ENCODE measurements around the gene ACTN1.
"Not testable (repeated sequence)": the region's sequence is repeated elsewhere in the genome, so short reads cannot be mapped to it uniquely, and the experiment has no call there.

The ACTN1 gene

DNA sequence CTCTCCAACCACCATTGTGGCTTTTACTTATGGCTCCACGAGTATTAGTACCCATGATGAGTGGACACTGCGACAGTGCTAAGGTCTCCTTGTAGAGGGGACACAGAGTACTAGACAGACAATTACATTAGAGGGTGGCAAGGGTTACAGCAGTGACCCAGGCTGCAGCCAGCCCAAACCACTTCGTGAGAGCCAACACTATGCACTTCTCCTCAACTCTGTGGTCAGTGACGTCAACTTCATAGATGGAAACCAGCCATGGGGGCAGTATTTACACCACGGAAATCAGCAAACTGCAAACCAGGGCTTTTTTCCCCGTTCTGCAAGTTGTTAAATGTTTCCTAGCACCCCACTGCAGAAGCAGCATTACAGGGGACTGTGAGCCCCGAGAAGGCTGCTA, 124.7 kb downstream of the ACTN1 start:
- Histone ChIP-seq H2BK120ac (ENCODE audit: low read depth, low read length) (no peak overlapping the region), H3K27me3 (ENCODE audit: control insufficient read depth in 1 of 2, insufficient read depth in 1 of 2, low read length in 2 of 2) (no peaks in the 10 kb centered on the region), H2BK12ac (ENCODE audit: low read length in 2 of 2) (no peak overlapping the region), H3K9ac (ENCODE audit: low read length) (no peak overlapping the region), H3K4ac (ENCODE audit: low read depth in 1 of 2, low read length in 2 of 2) (no peak overlapping the region), H3K79me1 (replicated peaks; ENCODE audit: low read length, poor library complexity, severe bottlenecking) (no peaks in the 10 kb centered on the region), H3K23ac (ENCODE audit: low read length in 2 of 2) (no peak overlapping the region), H2AFZ (ENCODE audit: low read depth, low read length) (no peak overlapping the region), H3K4me2 (ENCODE audit: low read length, poor library complexity, severe bottlenecking) (no peak overlapping the region), H3K27ac (ENCODE audit: low read length, poor library complexity, severe bottlenecking) (no peak overlapping the region), H2BK15ac (ENCODE audit: low read depth, poor library complexity, severe bottlenecking) (no peak overlapping the region), H4K91ac (ENCODE audit: low read length) (no peak overlapping the region), H3K36me3 (ENCODE audit: control insufficient read depth in 1 of 2, insufficient read depth in 2 of 2, low read depth in 1 of 2, low read length in 2 of 2) (peaks cover 0 to 13% of the 10 kb centered on the region in 2 experiments), H2AK5ac (ENCODE audit: low read length, severe bottlenecking) (no peak overlapping the region), H3K18ac (ENCODE audit: low read depth in 1 of 2, low read length in 2 of 2) (no peak overlapping the region), H3K4me1 (ENCODE audit: control insufficient read depth, insufficient read depth, low read depth, low read length) (peaks cover 1% of the 10 kb centered on the region), H3K14ac (ENCODE audit: low read length in 2 of 2) (no peak overlapping the region), H3K9me3 (ENCODE audit: control insufficient read depth, low read length) (no peaks in the 10 kb centered on the region), H4K8ac (ENCODE audit: low read length) (no peak overlapping the region), H3K4me3 (ENCODE audit: insufficient read depth in 1 of 2, low read depth in 1 of 2, low read length in 2 of 2) (no peak overlapping the region), H2BK5ac (ENCODE audit: low read depth, low read length, poor library complexity, severe bottlenecking) (no peak overlapping the region)
- no peak for DNase-seq
- 92% methylated on average over 7 of the region's 7 CpGs for WGBS

- Histone ChIP-seq H3K36me3 (ENCODE audit: control insufficient read depth in 1 of 2, insufficient read depth in 2 of 2, low read depth in 1 of 2, low read length in 2 of 2) (peaks cover 0 to 13% of the 10 kb centered on the region in 2 experiments), H3K23ac (ENCODE audit: low read length in 2 of 2) (no peak overlapping the region), H3K9me3 (ENCODE audit: control insufficient read depth, low read length) (no peaks in the 10 kb centered on the region), H3K4ac (ENCODE audit: low read depth in 1 of 2, low read length in 2 of 2) (no peak overlapping the region), H3K79me1 (replicated peaks; ENCODE audit: low read length, poor library complexity, severe bottlenecking) (no peaks in the 10 kb centered on the region), H3K9ac (ENCODE audit: low read length) (no peak overlapping the region), H2BK12ac (ENCODE audit: low read length in 2 of 2) (no peak overlapping the region), H3K27me3 (ENCODE audit: control insufficient read depth in 1 of 2, insufficient read depth in 1 of 2, low read length in 2 of 2) (no peaks in the 10 kb centered on the region), H2BK15ac (ENCODE audit: low read depth, poor library complexity, severe bottlenecking) (no peak overlapping the region), H2AK5ac (ENCODE audit: low read length, severe bottlenecking) (no peak overlapping the region), H2BK120ac (ENCODE audit: low read depth, low read length) (no peak overlapping the region), H3K4me3 (ENCODE audit: insufficient read depth in 1 of 2, low read depth in 1 of 2, low read length in 2 of 2) (no peak overlapping the region), H3K4me2 (ENCODE audit: low read length, poor library complexity, severe bottlenecking) (no peak overlapping the region), H3K18ac (ENCODE audit: low read depth in 1 of 2, low read length in 2 of 2) (no peak overlapping the region), H3K14ac (ENCODE audit: low read length in 2 of 2) (no peak overlapping the region), H3K4me1 (ENCODE audit: control insufficient read depth, insufficient read depth, low read depth, low read length) (peaks cover 3% of the 10 kb centered on the region), H2AFZ (ENCODE audit: low read depth, low read length) (no peak overlapping the region), H4K8ac (ENCODE audit: low read length) (no peak overlapping the region), H3K27ac (ENCODE audit: low read length, poor library complexity, severe bottlenecking) (no peak overlapping the region), H2BK5ac (ENCODE audit: low read depth, low read length, poor library complexity, severe bottlenecking) (no peak overlapping the region), H4K91ac (ENCODE audit: low read length) (no peak overlapping the region)
- 96% methylated on average over 6 of the region's 6 CpGs for WGBS
- DNase-seq, result no peak
Observed at GRCh38 chr14:68853749-68854148, 125.4 kb downstream of the ACTN1 start.

DNA sequence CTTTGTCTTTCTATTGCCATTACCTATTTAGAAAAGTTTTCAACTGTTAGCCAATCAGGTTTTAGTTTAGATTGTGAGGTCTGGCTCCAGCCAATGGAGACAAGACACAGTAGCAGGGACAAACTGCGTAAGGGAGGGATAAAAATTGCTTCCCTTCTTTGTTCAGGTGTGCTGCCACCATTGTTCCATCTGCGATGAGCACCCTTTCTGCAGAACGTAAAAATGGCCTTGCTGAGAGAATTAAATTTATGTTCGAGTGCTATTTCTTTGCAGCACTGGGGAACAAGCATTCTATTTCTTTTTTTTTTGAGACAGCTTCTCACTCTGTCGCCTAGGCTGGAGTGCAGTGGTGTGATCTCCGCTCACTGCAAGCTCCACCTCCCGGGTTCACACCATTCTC, 126.6 kb downstream of the ACTN1 start:
- not testable (repeated sequence) for H3K79me1 ChIP-seq (replicated peaks; ENCODE audit: low read length, poor library complexity, severe bottlenecking); H2AK5ac ChIP-seq (ENCODE audit: low read length, severe bottlenecking); H3K23ac ChIP-seq (ENCODE audit: low read length in 2 of 2); H3K4me2 ChIP-seq (ENCODE audit: low read length, poor library complexity, severe bottlenecking); H3K18ac ChIP-seq (ENCODE audit: low read depth in 1 of 2, low read length in 2 of 2); H3K4ac ChIP-seq (ENCODE audit: low read depth in 1 of 2, low read length in 2 of 2); H3K14ac ChIP-seq (ENCODE audit: low read length in 2 of 2); H3K9ac ChIP-seq (ENCODE audit: low read length); H3K27me3 ChIP-seq (ENCODE audit: control insufficient read depth in 1 of 2, insufficient read depth in 1 of 2, low read length in 2 of 2); H2BK15ac ChIP-seq (ENCODE audit: low read depth, poor library complexity, severe bottlenecking); H2BK12ac ChIP-seq (ENCODE audit: low read length in 2 of 2); H2BK120ac ChIP-seq (ENCODE audit: low read depth, low read length); H2BK5ac ChIP-seq (ENCODE audit: low read depth, low read length, poor library complexity, severe bottlenecking); H4K8ac ChIP-seq (ENCODE audit: low read length); H3K9me3 ChIP-seq (ENCODE audit: control insufficient read depth, low read length); H4K91ac ChIP-seq (ENCODE audit: low read length); H3K27ac ChIP-seq (ENCODE audit: low read length, poor library complexity, severe bottlenecking); H2AFZ ChIP-seq (ENCODE audit: low read depth, low read length); DNase-seq; H3K4me3 ChIP-seq (ENCODE audit: insufficient read depth in 1 of 2, low read depth in 1 of 2, low read length in 2 of 2); H3K4me1 ChIP-seq (ENCODE audit: control insufficient read depth, insufficient read depth, low read depth, low read length)
- 97% methylated on average over 6 of the region's 7 CpGs for WGBS
- H3K36me3 ChIP-seq (ENCODE audit: control insufficient read depth in 1 of 2, insufficient read depth in 2 of 2, low read depth in 1 of 2, low read length in 2 of 2), result peaks cover 0 to 13% of the 10 kb centered on the region in 2 experiments

DNA sequence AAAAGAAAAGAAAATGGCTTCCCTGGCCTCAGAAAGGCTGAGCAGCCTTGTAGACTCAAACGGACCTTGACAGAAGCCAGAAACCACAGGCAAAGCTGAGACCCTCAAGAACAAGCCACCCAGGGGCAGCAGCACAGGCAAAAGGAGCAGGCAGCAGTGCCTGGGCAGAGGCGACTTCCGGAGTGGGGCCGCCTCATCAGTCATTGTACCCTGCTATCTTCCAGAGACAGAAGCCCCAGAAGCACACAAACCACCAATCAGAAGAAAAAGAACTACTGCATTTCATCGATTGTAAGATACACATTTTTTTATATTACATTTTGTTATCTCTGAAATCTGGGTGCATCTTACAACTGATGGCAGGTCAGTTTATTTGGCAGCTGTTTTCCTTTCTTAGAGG, 128.0 kb downstream of the ACTN1 start:
- no peak overlapping the region for H3K4ac ChIP-seq (ENCODE audit: low read depth in 1 of 2, low read length in 2 of 2)
- H3K14ac ChIP-seq (ENCODE audit: low read length in 2 of 2), result no peak overlapping the region
- no peak overlapping the region for H2BK12ac ChIP-seq (ENCODE audit: low read length in 2 of 2)
- no peak overlapping the region for H2BK15ac ChIP-seq (ENCODE audit: low read depth, poor library complexity, severe bottlenecking)
- H3K79me1 ChIP-seq (replicated peaks; ENCODE audit: low read length, poor library complexity, severe bottlenecking), result no peaks in the 10 kb centered on the region
- no peaks in the 10 kb centered on the region for H3K27me3 ChIP-seq (ENCODE audit: control insufficient read depth in 1 of 2, insufficient read depth in 1 of 2, low read length in 2 of 2)
- H2AK5ac ChIP-seq (ENCODE audit: low read length, severe bottlenecking), result no peak overlapping the region
- no peak overlapping the region for H3K27ac ChIP-seq (ENCODE audit: low read length, poor library complexity, severe bottlenecking)
- H3K9me3 ChIP-seq (ENCODE audit: control insufficient read depth, low read length), result no peaks in the 10 kb centered on the region
- H3K9ac ChIP-seq (ENCODE audit: low read length), result no peak overlapping the region
- no peak overlapping the region for H2AFZ ChIP-seq (ENCODE audit: low read depth, low read length)
- WGBS, result 86% methylated on average over 4 of the region's 5 CpGs
- H3K36me3 ChIP-seq (ENCODE audit: control insufficient read depth in 1 of 2, insufficient read depth in 2 of 2, low read depth in 1 of 2, low read length in 2 of 2), result peaks cover 0 to 13% of the 10 kb centered on the region in 2 experiments
- H3K4me2 ChIP-seq (ENCODE audit: low read length, poor library complexity, severe bottlenecking), result no peak overlapping the region
- no peak overlapping the region for H4K8ac ChIP-seq (ENCODE audit: low read length)
- H3K18ac ChIP-seq (ENCODE audit: low read depth in 1 of 2, low read length in 2 of 2), result no peak overlapping the region
- peaks cover 6% of the 10 kb centered on the region for H3K4me1 ChIP-seq (ENCODE audit: control insufficient read depth, insufficient read depth, low read depth, low read length)
- no peak overlapping the region for H2BK120ac ChIP-seq (ENCODE audit: low read depth, low read length)
- H2BK5ac ChIP-seq (ENCODE audit: low read depth, low read length, poor library complexity, severe bottlenecking), result no peak overlapping the region
- H4K91ac ChIP-seq (ENCODE audit: low read length), result no peak overlapping the region
- H3K23ac ChIP-seq (ENCODE audit: low read length in 2 of 2), result no peak overlapping the region
- DNase-seq, result no peak
- H3K4me3 ChIP-seq (ENCODE audit: insufficient read depth in 1 of 2, low read depth in 1 of 2, low read length in 2 of 2), result no peak overlapping the region
